HG03159 (cell line): ENCODE data around the gene CMTM4.
A peak's percentile ranks its signal among the peaks of the same experiment; 100 is the strongest.

Experiments used
- ATAC-seq: cut with Tn5 transposase; IDR thresholded peaks from one replicate; pipeline ENCODE4 v1.9.1; 2021; ENCODE audit warnings: mild to moderate bottlenecking, moderate library complexity; ENCODE audit not compliant: unreplicated experiment

CMTM4 gene

DNA sequence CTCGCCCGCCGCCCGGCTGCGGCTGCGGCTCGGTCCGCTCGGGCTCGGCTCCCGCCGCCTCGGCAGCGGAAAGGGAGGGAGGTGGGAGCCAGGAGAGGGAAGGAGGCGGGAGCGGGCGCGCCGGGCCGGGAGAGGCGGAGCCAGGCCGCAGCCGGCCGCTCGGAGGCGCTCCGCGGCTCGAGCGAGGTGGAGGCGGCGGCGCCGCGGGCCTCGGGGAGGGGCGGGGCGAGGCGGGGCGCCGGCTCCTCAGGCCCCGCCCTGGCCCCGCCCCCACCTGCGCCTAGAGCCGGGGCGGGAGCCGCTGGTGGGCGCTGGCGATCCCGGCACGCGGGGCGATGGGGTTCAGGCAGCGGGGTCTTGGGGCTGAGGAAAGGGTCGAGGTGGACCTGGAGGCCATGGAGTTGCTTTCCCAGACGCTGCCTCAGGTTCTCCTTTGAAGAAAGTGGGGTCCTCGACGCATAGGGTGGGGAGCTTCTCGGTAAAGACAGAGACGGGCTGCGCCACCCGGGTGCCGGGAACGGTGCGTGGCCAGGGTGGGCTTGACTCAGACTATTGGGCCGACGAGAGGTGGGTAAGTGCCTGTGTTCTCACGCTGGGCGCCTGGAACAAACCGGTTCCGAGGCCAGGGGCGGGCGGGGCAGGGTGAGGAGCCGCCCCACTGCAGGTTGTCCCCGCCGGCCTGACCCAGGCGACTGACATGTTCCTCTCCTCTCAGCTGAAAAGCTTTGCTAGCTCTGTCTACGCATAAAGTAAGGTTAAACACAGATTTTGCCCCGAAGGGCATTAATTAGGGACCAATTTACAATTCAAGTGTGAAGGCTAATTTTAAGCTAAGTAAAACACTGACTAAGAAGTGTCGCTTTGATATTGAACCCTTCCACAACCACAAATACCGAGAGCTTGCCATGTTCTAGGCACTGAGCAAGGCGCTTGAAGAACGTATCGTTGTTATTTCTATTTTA lies at the start of gene CMTM4:
Gene CMTM4 (minus strand): TSS at position 75 of the 962 bp plus-strand sequence. CDS start 218 bp downstream, outside the sequence.
- peak; percentile 82 for ATAC-seq

DNA sequence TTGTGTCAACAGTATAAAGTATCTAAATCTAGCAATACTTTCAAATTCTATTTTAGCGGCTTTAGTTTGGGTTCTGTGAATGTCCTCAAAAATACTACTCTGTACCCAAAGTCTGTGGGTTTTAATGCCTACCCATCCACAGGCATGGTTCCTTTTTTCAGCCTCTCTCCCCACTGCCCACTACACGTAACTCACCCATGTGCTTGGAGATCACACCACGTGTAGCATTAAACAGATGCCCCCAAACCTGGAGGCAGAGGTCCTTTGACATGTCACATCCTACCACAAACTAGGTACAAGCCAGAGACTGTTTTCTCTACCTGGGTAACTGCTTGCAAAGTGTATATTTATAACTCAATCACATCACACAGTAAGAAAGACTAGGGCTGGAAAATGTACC lies 49.5 kb upstream of the CMTM4 start:
- no peak for ATAC-seq

DNA sequence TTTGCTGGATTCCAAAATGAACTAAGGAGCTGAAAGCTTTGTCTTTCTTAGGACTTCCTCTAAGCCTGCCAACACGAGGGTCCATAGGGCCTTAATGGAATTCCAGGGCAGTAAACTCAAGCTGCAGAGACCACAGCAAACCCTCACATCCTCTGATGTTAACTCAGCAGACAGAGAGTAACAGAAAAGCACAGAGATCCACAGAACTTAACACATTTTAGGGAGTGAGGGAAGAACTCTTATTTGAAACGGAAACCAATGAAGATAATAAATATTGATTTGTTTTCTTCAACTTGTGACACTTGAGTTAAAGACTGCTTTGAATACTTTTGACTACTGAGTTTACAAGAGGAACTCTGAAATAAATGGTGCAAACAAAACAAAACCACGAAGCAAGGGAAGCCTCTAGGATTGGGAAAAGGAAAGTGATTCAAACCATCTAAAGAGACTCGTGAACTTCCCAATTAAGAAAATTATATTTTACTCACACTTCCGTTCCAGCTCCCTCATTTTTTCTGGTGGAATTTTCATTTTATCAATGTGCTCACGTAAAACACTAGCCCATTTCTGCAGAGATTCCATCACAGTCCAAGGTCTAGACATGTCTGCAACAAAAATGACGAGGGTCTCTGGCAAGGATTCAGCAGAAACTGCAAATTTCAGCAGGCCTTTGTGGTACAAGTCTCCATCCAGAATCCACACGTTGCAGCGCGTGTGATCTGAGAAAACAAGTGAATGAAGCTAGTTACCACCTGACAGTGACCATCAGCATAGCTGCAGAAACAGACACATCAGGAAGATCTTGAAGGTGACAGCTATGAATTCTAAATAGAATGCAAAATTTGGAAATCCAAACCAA lies 45.6 kb upstream of the CMTM4 start:
- no peak for ATAC-seq

DNA sequence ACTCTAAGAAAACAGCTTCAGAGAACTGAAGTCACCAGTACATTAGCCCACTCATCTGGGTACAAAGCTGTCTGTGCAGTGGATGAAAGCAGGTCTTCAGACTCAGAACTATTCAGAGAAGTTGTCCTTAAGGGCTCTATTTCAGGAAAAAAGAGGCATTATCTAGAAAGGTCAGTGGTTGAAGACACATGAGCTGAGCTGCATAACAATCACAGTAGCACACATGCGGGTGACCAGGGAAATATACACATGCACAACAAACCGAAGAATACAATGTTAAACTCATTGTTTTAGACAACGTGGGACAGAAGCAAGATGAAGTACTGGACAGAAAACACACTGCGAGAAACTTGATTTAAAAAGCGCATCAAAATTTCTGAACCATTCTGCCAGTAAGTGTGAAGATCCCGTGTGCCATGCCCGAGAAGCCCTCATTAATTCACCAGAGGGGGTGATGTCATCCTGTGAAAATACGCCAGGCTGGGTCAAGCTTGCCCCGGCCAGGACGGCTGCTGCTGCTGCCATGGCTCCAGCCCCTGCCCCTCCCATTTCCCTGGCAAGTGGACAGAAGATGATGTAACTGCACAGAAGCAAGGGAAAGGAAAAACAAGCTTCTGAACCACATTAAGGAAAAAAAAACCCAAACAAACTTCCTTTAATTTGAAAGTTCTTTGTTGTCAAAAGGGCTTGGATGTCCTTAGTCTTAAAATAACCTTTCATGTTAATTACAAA lies 44.8 kb upstream of the CMTM4 start:
- ATAC-seq = no peak

DNA sequence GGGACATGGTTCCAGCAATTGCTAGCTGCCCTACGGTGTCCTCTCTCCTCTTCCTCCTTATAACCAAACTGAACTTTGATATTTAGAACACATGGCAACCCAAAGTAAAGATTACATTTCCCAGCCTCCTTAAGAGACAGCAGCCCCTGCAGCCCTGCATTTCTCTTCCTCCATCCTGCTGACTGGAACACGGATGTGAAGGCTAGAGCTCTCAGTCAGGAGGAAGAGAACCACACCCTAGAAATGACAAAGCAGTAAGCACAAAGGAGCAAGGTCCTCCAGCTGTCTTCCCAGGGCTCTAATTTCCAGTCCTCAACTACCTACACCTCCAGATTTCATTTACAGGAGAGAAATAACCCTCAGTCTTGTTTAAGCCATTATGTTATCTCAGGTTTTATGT lies 44.0 kb upstream of the CMTM4 start:
- ATAC-seq = no peak

DNA sequence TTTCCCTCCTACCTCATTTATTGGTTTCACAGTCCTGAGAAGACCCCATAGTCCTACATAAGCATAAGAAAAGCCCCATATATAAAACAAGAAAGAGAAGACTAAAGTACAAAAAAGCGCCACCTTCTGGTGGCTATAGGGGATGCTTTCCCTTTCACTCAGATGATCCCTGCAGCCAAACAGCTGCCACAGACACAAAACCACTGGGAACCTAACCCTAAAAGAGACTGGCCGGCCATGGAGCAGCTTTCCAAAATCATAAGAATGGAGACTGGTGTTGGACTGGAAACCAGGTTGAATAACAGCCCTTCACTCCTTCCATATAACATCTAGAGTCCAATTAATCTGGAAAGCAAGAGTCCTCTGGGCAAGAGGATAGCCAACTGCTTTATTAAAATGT lies 43.5 kb upstream of the CMTM4 start:
- no peak for ATAC-seq

DNA sequence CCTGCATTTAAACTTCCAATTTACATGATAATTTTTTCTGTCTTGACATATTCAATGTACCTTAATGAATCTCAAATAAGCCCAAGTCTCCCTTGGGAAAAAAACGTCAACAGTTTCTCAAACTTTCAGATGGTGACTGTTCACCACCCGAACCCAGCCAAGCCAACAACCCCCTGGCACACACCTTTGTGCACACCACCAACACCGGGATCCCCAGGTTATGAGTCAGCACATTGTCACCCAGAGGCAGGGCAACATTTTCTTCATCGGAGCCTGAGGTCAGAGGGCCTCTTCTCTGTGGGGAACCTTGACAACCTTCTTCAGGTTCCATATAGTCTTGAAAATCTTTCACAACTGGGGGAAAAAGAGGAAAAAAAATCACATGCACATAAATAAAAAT lies 39.3 kb upstream of the CMTM4 start:
- no peak for ATAC-seq

DNA sequence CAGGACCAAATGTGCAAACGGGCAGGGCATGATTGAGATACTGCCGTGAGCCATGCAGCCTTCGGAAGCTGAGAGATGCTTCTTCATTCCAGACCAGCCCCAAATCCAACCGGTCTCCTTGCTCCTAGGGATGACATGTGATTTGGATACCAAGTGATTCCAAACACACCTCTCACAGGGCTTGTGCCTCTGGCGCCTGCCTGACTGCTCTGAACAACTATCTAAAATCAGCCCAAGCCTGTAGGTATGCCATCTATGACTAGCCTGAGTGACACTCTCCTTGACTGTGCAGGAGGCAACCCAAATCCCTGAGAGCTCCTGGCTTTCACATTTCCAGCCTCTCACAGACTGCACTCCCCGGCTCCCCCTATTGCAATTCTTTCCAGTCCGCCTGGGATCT lies 34.6 kb upstream of the CMTM4 start:
- ATAC-seq = no peak

DNA sequence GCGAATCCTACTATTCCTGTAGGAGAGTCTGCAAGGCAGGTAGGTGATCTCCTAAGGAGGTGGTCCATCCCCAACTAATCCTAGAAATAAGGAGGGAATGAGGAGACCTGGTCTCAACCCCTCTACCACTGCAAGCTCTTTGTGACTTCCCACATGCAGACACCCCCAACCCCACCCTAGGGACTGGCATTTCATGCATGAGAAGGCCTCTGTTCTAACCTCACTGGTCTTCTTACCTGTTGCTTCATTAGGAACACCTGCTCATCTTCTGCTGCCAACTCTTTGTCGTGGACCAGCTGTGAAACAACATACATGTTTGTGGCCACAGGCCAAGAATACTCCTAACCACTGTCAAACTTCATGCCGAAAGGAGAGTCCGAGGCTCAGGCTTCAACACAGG lies 32.3 kb upstream of the CMTM4 start:
- no peak for ATAC-seq

DNA sequence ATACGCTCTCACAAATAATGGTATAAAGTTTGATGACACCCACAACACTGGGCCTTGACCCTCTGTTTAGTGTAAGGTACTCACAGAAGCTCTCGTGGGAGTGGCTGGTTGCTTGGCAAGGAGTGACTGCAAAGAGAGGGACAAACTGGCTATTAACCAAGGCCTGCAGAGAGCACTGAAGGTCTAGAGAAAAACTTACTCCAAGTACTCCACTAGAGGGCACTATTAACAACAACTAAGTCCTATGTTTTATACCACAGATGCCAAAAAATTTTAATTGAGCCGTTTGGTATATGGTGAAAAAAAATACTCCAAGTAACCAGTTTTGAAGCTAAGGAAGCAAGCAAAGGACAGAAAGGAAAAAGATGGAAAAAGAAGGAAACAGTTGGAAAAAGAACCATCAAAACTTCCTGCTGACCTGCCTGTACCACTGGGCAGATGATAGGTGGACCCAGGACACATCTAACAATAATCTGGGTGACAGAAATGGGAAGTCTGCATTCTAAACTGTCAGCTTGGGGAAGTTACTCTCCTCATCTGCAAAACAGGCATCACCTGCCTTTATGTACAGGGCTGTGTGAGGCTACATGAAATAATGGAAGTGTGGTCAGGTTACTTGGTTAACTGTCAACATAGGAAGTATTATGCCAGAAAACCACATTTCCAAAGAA lies 31.7 kb upstream of the CMTM4 start:
- no peak for ATAC-seq

DNA sequence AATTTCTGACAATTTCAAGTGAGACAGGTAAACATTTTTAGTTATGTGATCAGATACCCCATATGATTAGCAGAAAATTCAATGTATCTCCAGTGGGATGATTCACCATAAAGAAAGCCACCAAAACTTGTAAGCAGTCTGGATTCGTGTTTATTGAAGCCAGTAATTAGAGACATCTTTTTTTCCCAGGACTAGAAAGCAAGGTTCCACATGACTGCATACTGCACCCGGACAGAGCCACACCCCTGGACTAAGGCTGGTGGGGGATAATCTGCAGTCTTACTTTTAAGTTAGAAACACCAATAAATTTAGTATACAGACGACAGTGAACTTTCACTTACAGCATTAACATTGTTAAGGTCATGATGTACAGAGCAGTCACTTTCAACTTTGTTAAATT lies 24.2 kb upstream of the CMTM4 start:
- no peak for ATAC-seq

DNA sequence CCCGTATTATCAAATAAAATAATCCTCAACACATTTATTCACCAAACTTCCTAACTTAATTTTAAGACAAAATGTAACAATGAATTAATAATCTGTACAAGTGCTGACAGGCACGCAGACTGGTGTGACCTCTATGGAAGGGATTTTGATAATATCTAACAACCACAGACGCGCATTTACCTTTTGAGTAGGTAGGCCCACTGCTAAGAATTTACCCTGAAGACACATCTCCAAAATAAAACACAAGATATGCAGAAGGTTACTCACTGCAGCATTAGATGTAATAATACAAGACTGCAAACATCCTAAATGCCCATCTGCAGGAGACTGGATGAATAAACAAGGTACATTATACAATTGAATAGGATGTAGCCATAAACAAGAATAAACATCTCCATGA lies 22.7 kb upstream of the CMTM4 start:
- no peak for ATAC-seq

DNA sequence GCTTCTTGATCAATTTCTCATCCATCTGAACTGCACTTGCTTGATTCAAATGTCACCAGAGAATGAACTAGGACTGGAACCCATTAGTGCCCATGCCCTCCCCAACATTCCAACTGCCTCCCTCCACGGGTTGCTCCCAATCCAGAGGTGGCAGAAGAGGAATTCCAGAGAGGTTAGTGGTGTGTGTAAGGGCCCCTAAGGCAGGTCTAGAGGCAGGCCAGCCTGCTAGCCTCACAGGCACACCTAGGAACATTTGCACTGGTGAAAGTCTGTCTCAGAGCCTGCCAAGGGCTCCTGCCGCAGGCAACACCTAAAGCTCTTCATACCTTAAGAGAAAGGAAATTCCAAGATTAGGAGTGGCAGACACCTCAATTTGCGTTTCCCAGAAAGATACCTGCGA lies 21.2 kb upstream of the CMTM4 start:
- no peak for ATAC-seq

DNA sequence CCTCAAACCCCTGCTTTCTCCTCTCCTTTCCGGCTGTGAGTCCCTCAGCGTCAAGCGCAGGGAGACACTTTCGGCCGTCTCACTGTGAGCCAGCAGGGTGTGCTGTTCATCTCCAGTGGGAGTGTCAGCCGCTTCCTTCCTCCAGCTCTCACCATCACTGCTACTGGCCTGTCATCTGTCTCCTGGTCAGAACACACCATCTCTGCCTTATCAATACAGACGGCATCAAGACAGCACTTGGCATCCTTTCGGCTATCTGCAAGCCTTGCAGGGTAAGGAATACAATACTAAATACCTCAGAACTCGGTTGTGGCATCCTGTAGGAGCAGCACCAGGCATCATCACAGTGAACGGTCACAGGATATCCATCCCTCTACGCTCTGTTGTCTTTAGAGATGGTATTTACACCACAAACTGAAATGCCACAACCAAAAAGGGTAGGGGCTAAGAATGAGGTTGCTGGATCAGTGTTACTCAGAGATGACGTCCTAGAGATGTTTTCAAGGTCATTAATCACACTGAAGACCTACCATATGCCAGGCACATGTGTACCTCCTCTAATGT lies 20.7 kb upstream of the CMTM4 start:
- ATAC-seq = no peak

DNA sequence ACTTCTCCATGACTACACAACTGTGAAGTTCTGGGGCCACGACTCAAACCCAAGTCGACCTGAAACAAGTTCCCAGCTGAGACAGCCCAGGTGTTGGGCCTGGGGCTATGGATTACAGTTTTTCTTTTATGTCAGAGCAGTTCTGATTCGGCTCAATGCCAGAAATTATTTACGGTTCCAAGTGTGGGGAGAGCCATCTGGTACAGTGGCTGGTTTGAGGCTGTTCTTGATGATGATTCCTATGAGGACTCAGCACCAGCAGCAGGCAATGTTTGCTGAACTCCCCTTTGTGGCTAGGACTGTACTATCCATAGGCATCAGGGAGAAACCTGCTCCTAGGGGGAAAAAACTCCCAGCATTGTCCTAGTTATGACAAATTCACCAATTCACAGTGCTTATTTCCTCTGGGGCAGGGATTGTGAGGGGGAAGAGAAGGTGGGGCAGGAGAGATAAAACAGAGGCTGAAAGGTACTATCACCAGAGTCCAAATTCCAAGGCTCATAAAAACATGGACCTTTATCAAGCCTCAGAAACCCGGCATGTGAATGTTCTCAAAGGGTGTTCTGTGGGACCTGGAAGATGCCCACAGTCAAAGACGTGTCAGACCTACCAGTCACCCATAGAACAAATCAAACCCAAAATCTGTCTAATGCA lies 18.2 kb upstream of the CMTM4 start:
- ATAC-seq = no peak

DNA sequence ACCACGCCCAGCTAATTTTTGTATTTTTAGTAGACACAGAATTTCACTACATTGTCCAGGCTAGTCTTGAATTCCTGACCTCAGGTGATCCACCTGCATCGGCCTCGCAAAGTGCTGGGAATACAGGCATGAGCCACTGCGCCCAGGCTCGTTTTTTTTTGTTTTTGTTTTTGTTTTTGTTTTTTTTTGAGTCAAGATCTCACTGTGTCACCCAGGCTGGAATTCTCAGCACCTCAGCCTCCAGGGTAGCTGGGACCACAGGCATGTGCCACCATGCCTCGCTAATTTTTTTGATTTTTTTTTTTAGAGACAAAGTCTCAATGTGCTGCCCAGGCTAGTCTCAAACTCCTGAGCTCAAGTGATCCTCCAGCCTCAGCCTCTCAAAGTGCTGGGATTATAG lies 17.5 kb upstream of the CMTM4 start:
- no peak for ATAC-seq

DNA sequence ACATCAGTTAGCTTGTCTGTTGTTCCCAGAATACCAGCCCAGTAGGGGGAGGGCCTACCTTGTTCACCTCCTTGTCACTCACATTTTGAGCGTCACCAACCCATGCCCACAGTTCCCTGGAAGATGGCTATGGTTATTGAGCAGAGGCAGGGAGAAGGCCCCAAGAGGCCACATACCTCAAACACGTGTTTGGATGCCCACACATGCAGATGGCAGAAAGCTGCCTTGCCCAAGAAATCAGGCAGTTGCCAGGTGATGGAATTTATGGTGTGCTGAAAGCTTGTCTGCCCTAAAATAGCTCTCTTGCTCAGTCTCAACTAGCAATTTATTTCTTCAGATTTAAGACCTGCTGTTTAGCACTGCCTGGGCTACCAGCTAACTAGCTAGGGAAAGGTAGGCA lies 16.5 kb upstream of the CMTM4 start:
- no peak for ATAC-seq

DNA sequence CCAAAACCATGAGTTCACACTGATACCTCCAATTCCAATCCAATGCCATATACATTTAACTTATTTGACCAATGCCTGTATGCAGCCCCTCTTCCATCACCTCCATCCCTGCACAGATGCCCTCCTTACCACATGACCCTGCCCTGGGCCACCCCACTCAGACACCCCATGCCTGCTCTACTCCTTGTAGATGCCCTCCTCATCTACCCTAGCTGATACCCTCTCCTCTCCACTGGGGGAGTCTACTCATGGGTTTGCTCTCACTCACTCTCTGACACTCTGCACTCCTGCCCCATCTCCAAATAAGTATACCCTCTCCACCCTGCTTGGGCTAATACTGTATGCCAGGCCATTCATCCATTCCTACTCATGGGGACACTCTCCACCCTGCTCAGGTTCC lies 16.0 kb upstream of the CMTM4 start:
- no peak for ATAC-seq

DNA sequence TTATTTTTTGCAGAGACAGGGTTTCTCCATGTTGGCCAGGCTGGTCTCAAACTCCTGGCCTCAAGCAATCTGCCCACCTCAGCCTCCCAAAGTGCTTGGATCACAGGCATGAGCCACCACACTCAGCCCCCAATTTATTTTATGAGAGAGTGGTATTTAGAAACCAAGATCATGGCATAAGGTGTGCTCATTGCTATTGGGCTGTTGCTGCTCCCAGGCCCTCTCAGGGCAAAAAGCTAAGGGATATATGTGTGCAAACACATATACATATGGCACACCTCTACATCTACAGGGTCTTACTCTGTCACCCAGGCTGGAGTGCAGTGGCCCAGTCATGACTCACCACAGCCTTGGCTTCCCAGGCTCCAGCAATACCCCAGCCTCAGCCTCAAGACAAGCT lies 15.0 kb upstream of the CMTM4 start:
- ATAC-seq = no peak

DNA sequence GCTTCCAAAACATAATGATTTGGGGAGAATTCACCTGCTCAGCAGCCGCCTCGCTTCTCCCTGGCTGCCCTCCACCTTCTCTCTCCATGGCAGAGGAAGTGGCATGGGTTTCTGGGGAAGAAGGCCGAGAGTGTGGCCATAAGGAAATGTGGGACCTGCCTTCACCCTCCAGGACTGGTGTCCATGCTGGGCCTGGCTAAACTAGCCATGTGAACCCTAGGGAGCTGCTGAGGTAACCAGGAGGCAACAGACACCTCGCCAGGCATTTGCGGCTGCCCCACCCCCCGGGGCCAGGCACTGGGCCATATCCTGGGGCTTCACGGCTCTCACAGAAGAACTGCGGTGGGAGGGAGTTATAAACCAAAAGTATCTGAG lies 9.9 kb upstream of the CMTM4 start:
- ATAC-seq = no peak
